Spleen (tissue), 7 donors: ENCODE measurements around the gene PTPRG.

Experiments
- POLR2A ChIP-seq, 3 donors: fragments of 450-650 bp; IDR thresholded peaks; one replicate each; pipeline ENCODE4 v1.5.1; 2017; ENCODE audit warnings: antibody characterized with exemption in 3 of 3, mild to moderate bottlenecking in 1 of 3
- TF ChIP-seq, protein P1 (sequence below), 11 experiments: fragments of 200-600 bp in 7 of 11; fragments of 450-650 bp in 4 of 11; sonication (generic) in 4 of 11; IDR thresholded peaks in 8 of 11; conservative IDR thresholded peaks in 3 of 11; 1 replicate in 7 of 11; 2 replicates in 4 of 11; pipeline versions ENCODE4 v1.4.0 to v1.8.0; 2016 to 2021; ENCODE audit warnings: antibody characterized with exemption in 11 of 11, inconsistent platforms in 4 of 11, mild to moderate bottlenecking in 1 of 11
- donor health status: DM: no; HTN: no; CAD: no; lungs with moderate emphysema.
- donor health status: DM: no; HTN: no; CAD: no.
- donor health status: DM: no; HTN: no; CAD: no.

DNA sequence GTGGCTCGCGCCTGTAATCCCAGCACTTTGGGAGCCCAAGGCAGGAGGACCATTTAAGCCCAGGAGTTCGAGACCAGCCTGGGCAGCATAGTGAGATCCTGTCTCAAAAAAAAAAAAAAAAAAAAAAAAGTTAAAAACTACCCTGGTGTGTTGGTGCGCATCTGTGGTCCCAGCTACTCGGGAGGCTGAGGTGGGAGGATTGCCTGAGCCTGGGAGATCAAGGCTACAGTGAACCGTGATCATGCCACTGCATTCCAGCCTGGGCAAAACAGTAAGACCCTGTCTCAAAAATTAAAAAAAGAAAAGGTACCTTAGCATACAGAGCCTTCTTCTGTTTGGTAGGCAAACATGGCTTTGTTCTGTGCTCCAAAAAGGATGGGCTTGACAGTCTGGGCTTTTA is 57.5 kb downstream of the PTPRG start:
- no peak for TF ChIP-seq POLR2A (IDR thresholded peaks at IDR 0.05)
- TF ChIP-seq, protein P1, sequence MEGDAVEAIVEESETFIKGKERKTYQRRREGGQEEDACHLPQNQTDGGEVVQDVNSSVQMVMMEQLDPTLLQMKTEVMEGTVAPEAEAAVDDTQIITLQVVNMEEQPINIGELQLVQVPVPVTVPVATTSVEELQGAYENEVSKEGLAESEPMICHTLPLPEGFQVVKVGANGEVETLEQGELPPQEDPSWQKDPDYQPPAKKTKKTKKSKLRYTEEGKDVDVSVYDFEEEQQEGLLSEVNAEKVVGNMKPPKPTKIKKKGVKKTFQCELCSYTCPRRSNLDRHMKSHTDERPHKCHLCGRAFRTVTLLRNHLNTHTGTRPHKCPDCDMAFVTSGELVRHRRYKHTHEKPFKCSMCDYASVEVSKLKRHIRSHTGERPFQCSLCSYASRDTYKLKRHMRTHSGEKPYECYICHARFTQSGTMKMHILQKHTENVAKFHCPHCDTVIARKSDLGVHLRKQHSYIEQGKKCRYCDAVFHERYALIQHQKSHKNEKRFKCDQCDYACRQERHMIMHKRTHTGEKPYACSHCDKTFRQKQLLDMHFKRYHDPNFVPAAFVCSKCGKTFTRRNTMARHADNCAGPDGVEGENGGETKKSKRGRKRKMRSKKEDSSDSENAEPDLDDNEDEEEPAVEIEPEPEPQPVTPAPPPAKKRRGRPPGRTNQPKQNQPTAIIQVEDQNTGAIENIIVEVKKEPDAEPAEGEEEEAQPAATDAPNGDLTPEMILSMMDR (IDR thresholded peaks at IDR 0.05 in 8 of 11, conservative IDR thresholded peaks at IDR 0.05 in 3 of 11): no peak
